Mesothelial cell of epicardium (in vitro differentiated cells): ENCODE results near the gene RPP30. TPM values are rescaled to one million over a fixed set of nuclear protein-coding genes. Genes with fewer than 3 reads are reported as not detected.
"Not testable (repeated sequence)": the region's sequence is repeated elsewhere in the genome, so short reads cannot be mapped to it uniquely, and the experiment has no call there.

Source experiments
- DNase-seq, 2 experiments: peaks; one replicate each; pipeline ENCODE4 v3.0.0; 2021; ENCODE audit warnings: low spot score in 2 of 2; ENCODE audit not compliant: unreplicated experiment in 2 of 2
- H3K27ac Mint-ChIP-seq: 2 replicates; pipeline ENCODE4 v1.8.0; 2021; ENCODE audit warnings: mixed read lengths
- H3K27me3 Mint-ChIP-seq: 2 replicates; pipeline ENCODE4 v1.8.0; 2021; ENCODE audit warnings: low read depth, mixed read lengths
- H3K36me3 Mint-ChIP-seq: 2 replicates; pipeline ENCODE4 v1.8.0; 2021; ENCODE audit warnings: mixed read lengths
- H3K4me1 Mint-ChIP-seq: 2 replicates; pipeline ENCODE4 v1.8.0; 2021; ENCODE audit warnings: mixed read lengths
- H3K4me3 Mint-ChIP-seq: 2 replicates; pipeline ENCODE4 v1.8.0; 2021; ENCODE audit warnings: mild to moderate bottlenecking, moderate library complexity, mixed read lengths
- H3K9me3 Mint-ChIP-seq: 2 replicates; pipeline ENCODE4 v1.8.0; 2021; ENCODE audit warnings: mixed read lengths
- total RNA-seq: library from RNA; stranded (reverse); gene quantifications from 3 replicates; pipeline ENCODE4 v1.2.1, GENCODE V29; 2021
- TF ChIP-seq, protein P1 (sequence below): fragments of 200-600 bp; sonication (generic); IDR thresholded peaks from one replicate; pipeline ENCODE4 v1.5.0; 2021; ENCODE audit warnings: antibody characterized with exemption; ENCODE audit not compliant: unreplicated experiment

The RPP30 gene
- total RNA-seq, 1 donor from 2014 or later, result 35.4 TPM

DNA sequence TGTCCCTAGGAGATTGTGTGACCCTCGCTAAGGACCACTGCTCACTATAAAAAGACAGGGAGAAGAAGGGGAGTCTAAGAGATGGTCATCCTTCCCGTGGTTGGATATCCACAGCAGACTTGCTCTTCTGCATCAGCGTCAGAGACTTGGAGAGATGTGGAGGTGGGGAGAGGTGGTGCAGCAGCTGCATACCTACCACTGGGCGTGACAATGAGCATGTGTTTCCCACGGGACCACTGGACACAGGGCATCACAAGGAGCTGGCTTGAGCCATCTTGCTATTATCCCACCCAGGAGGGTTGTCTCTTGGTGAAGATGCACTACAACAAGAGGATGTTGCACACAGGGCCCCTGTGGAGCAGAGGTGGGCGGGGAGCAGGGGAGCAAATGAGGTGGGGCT, 67.9 kb downstream of the RPP30 start:
- Mint-ChIP-seq H3K4me1 (peaks cover 18% of the 10 kb centered on the region), H3K9me3 (no peaks in the 10 kb centered on the region), H3K27ac (no peak overlapping the region), H3K36me3 (no peaks in the 10 kb centered on the region), H3K4me3 (no peak overlapping the region), H3K27me3 (no peaks in the 10 kb centered on the region)
- TF ChIP-seq, protein P1, sequence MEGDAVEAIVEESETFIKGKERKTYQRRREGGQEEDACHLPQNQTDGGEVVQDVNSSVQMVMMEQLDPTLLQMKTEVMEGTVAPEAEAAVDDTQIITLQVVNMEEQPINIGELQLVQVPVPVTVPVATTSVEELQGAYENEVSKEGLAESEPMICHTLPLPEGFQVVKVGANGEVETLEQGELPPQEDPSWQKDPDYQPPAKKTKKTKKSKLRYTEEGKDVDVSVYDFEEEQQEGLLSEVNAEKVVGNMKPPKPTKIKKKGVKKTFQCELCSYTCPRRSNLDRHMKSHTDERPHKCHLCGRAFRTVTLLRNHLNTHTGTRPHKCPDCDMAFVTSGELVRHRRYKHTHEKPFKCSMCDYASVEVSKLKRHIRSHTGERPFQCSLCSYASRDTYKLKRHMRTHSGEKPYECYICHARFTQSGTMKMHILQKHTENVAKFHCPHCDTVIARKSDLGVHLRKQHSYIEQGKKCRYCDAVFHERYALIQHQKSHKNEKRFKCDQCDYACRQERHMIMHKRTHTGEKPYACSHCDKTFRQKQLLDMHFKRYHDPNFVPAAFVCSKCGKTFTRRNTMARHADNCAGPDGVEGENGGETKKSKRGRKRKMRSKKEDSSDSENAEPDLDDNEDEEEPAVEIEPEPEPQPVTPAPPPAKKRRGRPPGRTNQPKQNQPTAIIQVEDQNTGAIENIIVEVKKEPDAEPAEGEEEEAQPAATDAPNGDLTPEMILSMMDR, result no peak
- DNase-seq, result no peak

DNA sequence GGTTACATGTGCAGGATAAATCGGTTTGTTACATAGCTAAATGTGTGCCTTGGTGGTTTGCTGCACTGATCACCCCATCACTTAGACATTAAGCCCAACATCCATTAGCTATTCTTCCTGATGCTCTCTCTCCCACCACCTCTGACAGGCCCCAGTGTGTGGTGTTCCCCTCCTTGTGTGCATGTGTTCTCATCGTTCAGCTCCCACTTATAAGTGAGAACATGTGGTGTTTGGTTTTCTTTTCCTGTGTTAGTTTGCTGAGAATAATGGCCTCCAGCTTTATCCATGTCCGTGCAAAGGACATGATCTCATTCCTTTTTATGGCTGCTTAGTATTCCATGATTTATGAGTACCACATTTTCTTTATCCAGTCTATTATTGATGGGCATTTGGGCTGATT, 71.2 kb downstream of the RPP30 start:
- H3K4me3 Mint-ChIP-seq, DNase-seq, H3K27me3 Mint-ChIP-seq, H3K9me3 Mint-ChIP-seq, H3K27ac Mint-ChIP-seq, H3K36me3 Mint-ChIP-seq, H3K4me1 Mint-ChIP-seq: not testable (repeated sequence)

DNA sequence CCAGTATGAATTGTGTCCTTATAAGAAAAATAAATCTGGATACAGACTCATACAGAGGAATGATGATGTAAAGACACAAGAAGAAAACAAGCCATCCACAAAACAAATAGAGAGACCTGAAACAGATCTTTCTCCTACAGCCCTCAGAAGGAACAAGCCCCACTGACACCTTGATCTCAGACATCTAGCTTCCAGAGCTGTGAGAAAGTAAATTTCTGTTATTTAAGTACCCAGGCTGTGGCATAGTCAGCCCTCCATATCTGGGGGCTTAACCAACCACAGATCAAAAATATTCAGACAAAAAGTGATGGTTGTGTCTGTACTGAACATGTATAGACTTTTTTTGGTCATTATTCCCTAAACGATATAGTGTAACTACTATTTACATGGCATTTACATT, 73.0 kb downstream of the RPP30 start:
- Mint-ChIP-seq H3K4me3 (no peak overlapping the region), H3K27me3 (no peaks in the 10 kb centered on the region), H3K27ac (no peak overlapping the region), H3K36me3 (no peaks in the 10 kb centered on the region), H3K9me3 (no peaks in the 10 kb centered on the region), H3K4me1 (no peaks in the 10 kb centered on the region)
- TF ChIP-seq, protein P1, result no peak
- no peak for DNase-seq

DNA sequence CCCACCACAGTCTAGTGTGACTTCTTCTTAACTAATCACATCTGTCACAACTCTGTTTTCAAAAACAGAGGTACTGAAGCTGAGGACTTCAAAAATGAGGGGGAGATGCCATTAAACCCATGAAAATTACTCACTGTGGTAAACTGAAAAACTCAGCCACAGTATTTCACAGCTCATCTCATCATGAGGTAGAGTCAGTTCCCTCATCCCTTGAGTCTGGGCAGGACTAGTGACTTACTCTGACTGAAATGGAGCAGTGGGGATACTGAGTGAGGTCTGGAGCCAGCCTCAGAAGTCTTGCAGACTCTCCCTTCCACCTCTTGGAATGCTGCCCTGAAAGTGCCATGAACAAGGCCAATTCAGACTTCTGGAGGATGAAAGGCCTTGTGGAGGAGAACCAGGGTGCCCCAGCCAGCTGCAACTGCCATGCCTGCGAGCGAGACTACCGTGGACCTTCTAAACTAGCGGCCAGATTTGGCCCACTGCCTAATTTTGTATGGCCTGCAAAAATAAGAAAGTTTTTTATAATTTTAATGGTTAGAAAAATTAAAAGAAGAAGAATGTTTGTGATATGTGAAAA, 73.8 kb downstream of the RPP30 start:
- TF ChIP-seq, protein P1, result no peak
- Mint-ChIP-seq H3K27ac (no peak overlapping the region), H3K4me3 (no peak overlapping the region), H3K27me3 (no peaks in the 10 kb centered on the region), H3K36me3 (no peaks in the 10 kb centered on the region), H3K4me1 (no peaks in the 10 kb centered on the region), H3K9me3 (peaks cover 8% of the 10 kb centered on the region)
- no peak for DNase-seq

DNA sequence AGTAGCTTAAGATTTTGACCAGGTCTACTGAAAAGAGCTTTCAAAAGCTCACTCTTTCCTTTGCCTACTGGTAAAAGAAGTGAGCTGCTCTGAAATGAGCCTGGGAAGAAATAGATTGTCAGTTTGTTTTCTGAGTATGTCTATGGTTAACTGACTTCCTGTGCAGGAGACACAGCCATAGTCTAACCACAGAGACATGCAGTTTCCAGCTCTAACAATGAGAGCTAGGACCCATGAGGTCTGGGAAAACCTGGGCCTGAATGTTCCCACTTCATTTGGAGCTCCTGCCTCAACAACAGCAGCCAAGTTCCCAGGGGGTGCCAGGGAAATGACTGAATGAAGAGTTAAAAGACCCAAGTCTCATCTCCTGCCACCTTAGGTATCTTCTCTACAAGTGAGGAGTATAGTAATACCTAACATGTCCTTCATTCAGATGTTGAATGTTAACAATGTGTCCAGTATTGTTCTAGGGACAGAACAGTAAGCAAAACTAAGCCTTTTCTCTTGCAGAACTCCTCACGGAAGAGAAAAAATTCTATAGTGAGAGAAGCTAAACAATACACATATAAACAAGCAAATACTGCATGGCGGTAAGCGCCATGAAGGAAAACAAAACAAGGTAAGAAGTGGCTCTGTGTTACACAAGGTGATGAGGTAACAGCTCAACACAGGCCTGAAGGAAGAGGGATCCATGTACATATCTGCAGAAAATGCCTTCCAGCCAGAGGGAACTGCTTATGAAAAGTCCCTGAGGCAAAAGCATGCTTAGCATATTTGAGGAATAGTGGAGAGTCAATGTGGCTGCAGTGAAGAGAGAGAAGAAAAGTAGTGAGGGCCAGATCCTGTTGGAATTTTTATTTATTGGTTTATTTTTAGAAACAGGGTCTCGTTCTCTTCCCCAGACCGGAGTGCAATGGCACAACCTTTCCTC, 75.5 kb downstream of the RPP30 start:
- Mint-ChIP-seq H3K4me3 (no peak overlapping the region), H3K4me1 (no peaks in the 10 kb centered on the region), H3K27me3 (no peaks in the 10 kb centered on the region), H3K27ac (no peak overlapping the region), H3K9me3 (peaks cover 24% of the 10 kb centered on the region), H3K36me3 (no peaks in the 10 kb centered on the region)
- TF ChIP-seq, protein P1, result no peak
- no peak for DNase-seq

Other genes with a start within 250 kb of the RPP30 start
- 2.9 to 3.4 TPM (median 3.0 TPM) in 3 replicates for gene HTR7, start 13.9 kb upstream of the RPP30 start, total RNA-seq
- gene ANKRD1, start 49.1 kb downstream of the RPP30 start, total RNA-seq, result 5.1 to 5.2 TPM (median 5.2 TPM) in 3 replicates